Epidermal melanocyte (primary cell): ENCODE results near the gene NABP2.

Experiments
- DNase-seq: peaks from one replicate; pipeline ENCODE4 v3.0.0; 2011; ENCODE audit warnings: low spot score; ENCODE audit not compliant: insufficient read length

NABP2 gene

GRCh38 chr12:56212361-56212760 lies 11.8 kb upstream of the NABP2 start:
- DNase-seq, result no peak

- no peak for DNase-seq
Measured at GRCh38 chr12:56213878-56214277, 10.3 kb upstream of the NABP2 start.

GRCh38 chr12:56216461-56216860 lies 7.7 kb upstream of the NABP2 start:
- DNase-seq, result no peak

- no peak for DNase-seq
Measured at GRCh38 chr12:56219840-56220239, 4.3 kb upstream of the NABP2 start.

GRCh38 chr12:56220611-56221231 lies 3.4 kb upstream of the NABP2 start:
- DNase-seq, result peak; percentile 31

GRCh38 chr12:56221232-56221756 lies 2.8 kb upstream of the NABP2 start:
- peak; percentile 80 for DNase-seq

- peak; percentile 97 for DNase-seq
Measured at GRCh38 chr12:56221757-56222530, 2.2 kb upstream of the NABP2 start, which contains the start of gene RNF41. Gene RNF41, minus strand, starts transcription at chr12:56221922. Its CDS starts 7,875 bp downstream, at chr12:56214047.

GRCh38 chr12:56222531-56222895 lies 1.6 kb upstream of the NABP2 start:
- peak; percentile 8 for DNase-seq

- no peak for DNase-seq
Measured at GRCh38 chr12:56223571-56224101, 506 bp upstream of the NABP2 start.

GRCh38 chr12:56224954-56225353 lies 812 bp downstream of the NABP2 start:
- no peak for DNase-seq

GRCh38 chr12:56229082-56229481 lies 4.9 kb downstream of the NABP2 start:
- no peak for DNase-seq

- no peak for DNase-seq
Measured at GRCh38 chr12:56229916-56230431, 5.8 kb downstream of the NABP2 start, which contains the start of gene SLC39A5. Gene SLC39A5, plus strand, starts transcription at chr12:56230051. Its CDS starts 1,224 bp downstream, at chr12:56231275.

GRCh38 chr12:56230432-56231183 lies 6.5 kb downstream of the NABP2 start:
- DNase-seq, result no peak

GRCh38 chr12:56231184-56231582 lies 7.0 kb downstream of the NABP2 start:
- no peak for DNase-seq

GRCh38 chr12:56234746-56235436 lies 10.7 kb downstream of the NABP2 start:
- no peak for DNase-seq

- no peak for DNase-seq
Measured at GRCh38 chr12:56236091-56236490, 11.9 kb downstream of the NABP2 start.

- DNase-seq, result no peak
Measured at GRCh38 chr12:56236985-56237384, 12.8 kb downstream of the NABP2 start.

- no peak for DNase-seq
Measured at GRCh38 chr12:56237552-56237951, 13.4 kb downstream of the NABP2 start.

- peak; percentile 15 for DNase-seq
Measured at GRCh38 chr12:56241424-56242303, 17.5 kb downstream of the NABP2 start.

- no peak for DNase-seq
Measured at GRCh38 chr12:56242986-56243385, 18.8 kb downstream of the NABP2 start.
